Upper lobe of left lung (tissue), 4 donors: Measurements from ENCODE around the gene GRIA3.

Source experiments
- EP300 ChIP-seq, 4 donors: sonication (generic); formaldehyde crosslinking; IDR thresholded peaks; one replicate each; pipeline ENCODE4 v1.5.1; 2017; ENCODE audit warnings: antibody characterized with exemption in 4 of 4, control low read depth in 2 of 4
- POLR2A ChIP-seq, 4 donors: fragments of 450-650 bp; IDR thresholded peaks; one replicate each; pipeline ENCODE4 v1.5.1; 2016 to 2017; ENCODE audit warnings: antibody characterized with exemption in 4 of 4, mild to moderate bottlenecking in 2 of 4
- TF ChIP-seq, protein P1 (sequence below), 6 experiments: fragments of 450-650 bp in 4 of 6; fragments of 200-600 bp in 2 of 6; sonication (generic) in 2 of 6; IDR thresholded peaks; one replicate each; pipeline ENCODE4 v1.5.1; 2016 to 2019; ENCODE audit warnings: antibody characterized with exemption in 6 of 6

DNA sequence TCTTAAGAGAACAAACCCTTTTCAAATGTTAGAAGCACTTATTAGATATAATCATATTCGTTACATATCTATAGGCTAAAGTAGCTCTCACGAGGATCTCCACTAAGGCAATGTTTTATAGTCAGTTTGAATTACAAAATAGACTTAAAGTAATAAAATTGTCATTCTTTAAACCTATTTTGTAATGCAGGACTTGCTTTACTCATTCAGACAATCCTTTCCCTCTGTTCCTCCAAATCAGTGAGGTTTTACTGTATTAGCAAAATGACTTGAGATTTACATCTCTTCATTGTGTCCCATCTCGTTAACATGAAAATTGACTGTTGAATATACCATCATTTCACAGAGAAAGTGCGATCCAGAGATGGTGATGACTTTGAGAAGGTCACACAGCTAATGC is 284.4 kb downstream of the GRIA3 start:
- TF ChIP-seq EP300 (IDR thresholded peaks at IDR 0.05), result no peak
- TF ChIP-seq, protein P1, sequence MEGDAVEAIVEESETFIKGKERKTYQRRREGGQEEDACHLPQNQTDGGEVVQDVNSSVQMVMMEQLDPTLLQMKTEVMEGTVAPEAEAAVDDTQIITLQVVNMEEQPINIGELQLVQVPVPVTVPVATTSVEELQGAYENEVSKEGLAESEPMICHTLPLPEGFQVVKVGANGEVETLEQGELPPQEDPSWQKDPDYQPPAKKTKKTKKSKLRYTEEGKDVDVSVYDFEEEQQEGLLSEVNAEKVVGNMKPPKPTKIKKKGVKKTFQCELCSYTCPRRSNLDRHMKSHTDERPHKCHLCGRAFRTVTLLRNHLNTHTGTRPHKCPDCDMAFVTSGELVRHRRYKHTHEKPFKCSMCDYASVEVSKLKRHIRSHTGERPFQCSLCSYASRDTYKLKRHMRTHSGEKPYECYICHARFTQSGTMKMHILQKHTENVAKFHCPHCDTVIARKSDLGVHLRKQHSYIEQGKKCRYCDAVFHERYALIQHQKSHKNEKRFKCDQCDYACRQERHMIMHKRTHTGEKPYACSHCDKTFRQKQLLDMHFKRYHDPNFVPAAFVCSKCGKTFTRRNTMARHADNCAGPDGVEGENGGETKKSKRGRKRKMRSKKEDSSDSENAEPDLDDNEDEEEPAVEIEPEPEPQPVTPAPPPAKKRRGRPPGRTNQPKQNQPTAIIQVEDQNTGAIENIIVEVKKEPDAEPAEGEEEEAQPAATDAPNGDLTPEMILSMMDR (IDR thresholded peaks at IDR 0.05), result no peak
- TF ChIP-seq POLR2A (IDR thresholded peaks at IDR 0.05), result no peak
